Measurements from ENCODE around the gene DOK6.
"Not testable (repeated sequence)": the region's sequence is repeated elsewhere in the genome, so short reads cannot be mapped to it uniquely, and the experiment has no call there.

DOK6 gene

GRCh38 chr18:69626643-69627242, 226.1 kb downstream of the DOK6 start:
- no peak for DNase-seq (ENCODE audit: low spot score)

GRCh38 chr18:69628774-69629359, 228.2 kb downstream of the DOK6 start:
- no peak for DNase-seq (ENCODE audit: low spot score)

- DNase-seq (ENCODE audit: low spot score): no peak
Measured at GRCh38 chr18:69631281-69631680, 230.6 kb downstream of the DOK6 start.

GRCh38 chr18:69635482-69635881, 234.8 kb downstream of the DOK6 start:
- no peak for DNase-seq (ENCODE audit: low spot score)

DNA sequence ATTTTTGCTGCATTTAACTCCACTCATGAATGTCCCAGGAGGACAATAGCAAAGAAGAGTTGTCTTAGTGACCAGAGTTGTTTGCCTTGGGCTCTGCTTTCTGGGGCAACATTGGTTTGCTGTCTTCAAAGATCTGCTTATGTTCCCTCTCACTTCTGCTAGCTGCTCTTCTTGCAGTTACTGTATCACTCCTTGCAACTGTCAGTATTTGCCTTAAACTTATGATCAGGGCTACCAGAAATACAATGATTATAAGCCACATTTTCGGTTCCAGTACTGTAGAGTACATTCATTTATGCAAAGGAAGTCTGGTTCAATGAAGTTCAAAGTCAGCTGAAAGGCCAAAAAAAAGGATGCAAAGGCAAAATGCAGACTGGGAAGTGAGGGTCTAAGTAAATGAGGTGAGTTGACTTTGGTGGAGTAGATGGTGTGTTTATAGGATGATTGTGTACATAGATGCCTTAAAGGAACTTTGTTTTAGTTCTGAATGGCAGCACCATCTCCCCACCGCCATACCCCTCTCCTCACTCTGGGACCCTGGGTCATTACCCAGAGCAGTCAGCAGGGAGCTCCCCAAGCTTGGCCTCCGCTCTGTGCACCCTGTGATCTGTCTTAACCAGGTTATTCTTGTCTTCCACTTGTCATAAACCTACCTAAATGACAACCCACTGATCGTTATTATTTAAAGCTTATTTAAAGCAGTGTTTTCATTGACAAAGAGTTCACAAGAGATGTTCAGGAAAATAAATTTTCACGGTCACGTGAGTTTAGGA, 236.0 kb downstream of the DOK6 start:
- DNase-seq (ENCODE audit: low spot score): no peak

- no peak for DNase-seq (ENCODE audit: low spot score)
Measured at GRCh38 chr18:69638056-69638455, 237.4 kb downstream of the DOK6 start.

DNA sequence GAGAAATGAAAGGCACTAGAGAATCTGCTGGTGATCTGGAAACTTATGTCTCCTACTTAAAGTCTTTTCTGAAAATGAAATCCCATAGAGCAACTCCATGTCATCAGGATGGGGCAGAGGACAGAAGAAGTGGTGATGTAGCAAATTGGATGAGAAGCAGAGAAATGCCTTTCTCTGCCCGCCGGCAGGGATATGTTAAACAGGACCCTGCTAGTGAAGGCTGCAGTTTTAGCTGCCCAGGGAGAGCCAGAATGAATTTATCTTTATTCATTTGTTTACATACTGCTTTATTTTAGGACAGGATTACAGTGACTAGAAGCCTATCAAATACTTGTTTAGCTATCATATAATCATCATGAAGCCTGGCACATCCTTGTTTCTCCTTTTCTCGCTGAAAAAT, 247.0 kb downstream of the DOK6 start:
- DNase-seq (ENCODE audit: low spot score): no peak

- DNase-seq (ENCODE audit: low spot score): no peak
Measured at GRCh38 chr18:69648486-69648885, 247.8 kb downstream of the DOK6 start.

DNA sequence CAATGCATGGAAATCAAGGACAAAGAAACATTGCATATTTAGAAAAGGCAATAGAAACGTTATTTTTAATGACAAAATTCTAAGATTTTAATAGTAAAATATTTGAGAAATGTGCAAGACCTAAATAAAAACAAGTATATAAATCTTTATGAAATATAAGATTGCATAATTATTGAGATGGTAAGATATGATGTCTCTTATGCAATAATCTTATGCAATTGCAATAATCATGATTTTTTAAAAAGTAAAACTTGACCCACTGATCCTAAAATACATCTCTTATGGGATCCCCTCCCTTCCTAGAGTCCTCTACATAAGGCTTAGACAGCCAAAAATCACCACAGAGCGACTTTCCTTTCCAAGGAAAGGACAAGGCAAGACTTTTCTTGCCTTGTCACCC, 249.0 kb downstream of the DOK6 start:
- no peak for DNase-seq (ENCODE audit: low spot score)

DNA sequence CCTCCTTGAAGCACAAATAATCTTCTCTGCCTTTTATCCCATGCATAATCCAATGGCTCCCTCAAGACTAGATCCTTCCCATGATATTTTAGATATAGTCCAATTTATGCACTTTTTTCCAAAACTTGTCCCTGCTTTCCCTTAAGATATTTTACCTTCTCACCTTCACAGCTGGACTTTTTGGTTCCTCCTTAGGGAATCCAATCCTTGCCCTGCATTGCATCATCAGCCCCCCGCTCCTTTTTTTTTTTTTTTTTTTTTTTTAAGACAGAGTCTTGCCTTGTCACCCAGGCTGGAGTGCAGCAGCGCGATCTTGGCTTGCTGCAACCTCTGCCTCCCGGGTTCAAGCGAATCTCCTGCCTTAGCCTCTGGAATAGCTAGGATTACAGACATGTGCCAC, 250.6 kb downstream of the DOK6 start:
- DNase-seq (ENCODE audit: low spot score): no peak

- no peak for DNase-seq (ENCODE audit: low spot score)
Measured at GRCh38 chr18:69655816-69656215, 255.1 kb downstream of the DOK6 start.

GRCh38 chr18:69658103-69658502, 257.4 kb downstream of the DOK6 start:
- no peak for DNase-seq (ENCODE audit: low spot score)

DNA sequence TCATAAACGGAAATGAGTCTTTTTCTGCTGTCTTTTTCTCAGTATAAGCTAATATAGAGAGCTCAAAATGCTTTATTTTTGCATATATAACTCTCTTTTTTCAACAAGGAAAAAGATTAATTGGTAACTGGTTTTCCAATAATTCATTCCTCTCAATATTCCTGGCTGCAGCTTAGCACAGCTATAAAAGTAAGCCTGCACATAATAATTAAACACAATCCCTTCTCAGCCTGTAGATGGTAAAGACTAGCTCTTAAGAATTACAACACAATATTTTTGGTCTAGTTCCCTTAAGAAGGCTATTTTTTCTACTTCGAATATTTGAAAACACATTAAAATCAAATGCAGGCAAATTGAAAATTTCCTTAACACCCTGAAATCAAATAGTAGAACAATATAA, 258.0 kb downstream of the DOK6 start:
- DNase-seq (ENCODE audit: low spot score): no peak

DNA sequence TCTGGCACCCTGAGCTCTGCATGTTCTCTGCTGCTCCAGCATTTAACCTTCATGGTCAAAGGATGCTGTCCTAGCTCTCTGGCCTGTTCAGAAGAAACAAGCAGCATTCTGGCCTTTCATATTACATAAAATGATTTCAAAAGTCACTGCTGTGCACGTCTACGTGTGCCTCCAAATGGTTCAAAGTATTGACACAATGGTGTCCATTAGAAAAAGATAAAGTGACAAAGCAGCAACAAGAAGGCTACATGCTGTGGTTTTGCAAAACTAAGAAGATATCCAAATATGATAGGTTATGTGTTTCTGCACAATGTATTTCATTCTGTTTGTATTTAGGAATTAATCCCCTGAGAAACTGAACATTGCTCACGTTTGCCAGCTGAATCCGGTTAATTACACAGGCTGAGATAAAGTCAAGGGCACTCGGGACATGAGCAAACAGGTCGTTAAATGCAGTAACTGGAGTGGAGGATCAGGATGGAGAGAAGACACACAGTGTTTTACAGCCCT, 258.5 kb downstream of the DOK6 start:
- no peak for DNase-seq (ENCODE audit: low spot score)

DNA sequence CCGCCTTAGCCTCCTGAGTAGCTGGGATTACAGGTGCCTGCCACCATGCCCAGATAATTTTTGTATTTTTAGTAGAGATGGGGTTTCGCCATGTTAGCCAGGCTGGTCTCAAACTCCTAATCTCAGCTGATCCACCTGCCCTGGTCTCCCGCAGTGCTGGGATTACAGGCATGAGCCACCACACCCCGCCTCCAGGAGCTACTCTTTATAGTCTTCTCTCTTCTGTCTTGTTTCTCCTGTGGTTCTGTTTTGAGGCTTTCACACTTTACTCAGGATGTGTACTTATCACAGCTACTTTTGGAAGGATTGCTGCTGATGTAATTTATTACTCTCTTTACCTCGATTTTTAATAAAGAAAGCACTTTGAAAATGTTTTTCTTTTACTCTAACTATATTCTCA, 261.4 kb downstream of the DOK6 start:
- not testable (repeated sequence) for DNase-seq (ENCODE audit: low spot score)

DNA sequence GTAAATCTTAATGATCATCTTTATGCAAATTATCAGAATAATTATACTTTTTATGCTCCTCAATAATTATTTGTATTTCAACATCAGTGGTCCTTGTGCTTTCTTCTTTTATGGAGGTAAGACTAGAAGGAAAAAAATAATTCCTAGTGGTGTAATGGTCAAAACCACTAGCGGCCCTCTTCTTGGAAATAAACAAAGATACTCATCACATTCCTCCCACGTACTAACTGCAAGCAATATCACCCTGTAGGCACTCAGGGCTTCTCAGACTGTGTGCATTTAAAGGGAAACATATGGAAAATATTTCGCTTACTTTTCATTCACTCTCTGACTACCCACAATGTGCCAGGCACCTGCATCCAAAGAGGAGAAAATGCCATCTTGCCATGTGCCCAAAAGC, 263.7 kb downstream of the DOK6 start:
- no peak for DNase-seq (ENCODE audit: low spot score)

- no peak for DNase-seq (ENCODE audit: low spot score)
Measured at GRCh38 chr18:69674292-69674877, 273.7 kb downstream of the DOK6 start.

- no peak for DNase-seq (ENCODE audit: low spot score)
Measured at GRCh38 chr18:69674966-69675365, 274.3 kb downstream of the DOK6 start.

GRCh38 chr18:69677595-69677994, 276.9 kb downstream of the DOK6 start:
- DNase-seq (ENCODE audit: low spot score): no peak

- DNase-seq (ENCODE audit: low spot score): no peak
Measured at GRCh38 chr18:69680123-69680522, 279.4 kb downstream of the DOK6 start.

GRCh38 chr18:69683176-69683575, 282.5 kb downstream of the DOK6 start:
- DNase-seq (ENCODE audit: low spot score): no peak

GRCh38 chr18:69684789-69685188, 284.1 kb downstream of the DOK6 start:
- DNase-seq (ENCODE audit: low spot score): no peak

DNA sequence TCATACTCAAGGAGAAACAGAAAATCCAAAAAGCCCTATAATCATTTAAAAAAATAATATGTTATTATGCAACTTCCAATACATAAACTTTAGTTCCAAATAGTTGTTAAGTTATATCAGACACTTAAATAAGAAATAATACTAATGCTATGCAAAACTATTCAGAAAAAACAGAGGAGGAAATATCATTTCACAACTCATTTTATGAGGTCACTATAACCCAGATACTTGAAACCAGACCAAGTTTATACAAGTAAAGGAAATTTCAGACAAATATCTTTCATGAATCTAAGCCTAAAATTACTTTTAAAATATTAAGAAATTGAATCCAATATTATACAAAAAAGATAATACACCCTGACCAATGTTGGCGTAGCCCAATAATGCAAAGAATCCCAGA, 286.2 kb downstream of the DOK6 start:
- DNase-seq (ENCODE audit: low spot score): no peak
